Cardiac muscle cell (in vitro differentiated cells and primary cell): ENCODE measurements around the gene S100A6. TPM values are rescaled to one million over a fixed set of nuclear protein-coding genes. Genes with fewer than 3 reads are reported as not detected.

ENCODE experiments used
- DNase-seq, 2 donors: peaks; one replicate each; pipeline versions ENCODE4 v3.0.0 to v3.0.0-alpha.2; 2010 to 2017; ENCODE audit warnings: low read depth in 1 of 2, low spot score in 1 of 2
- H3K27ac ChIP-seq: fragments of 200-600 bp; sonication (generic); 2 replicates; pipeline ENCODE4 v1.5.1; 2016
- H3K27me3 ChIP-seq: fragments of 200-600 bp; sonication (generic); 2 replicates; pipeline ENCODE4 v1.6.0; 2016; ENCODE audit warnings: control low read depth
- H3K36me3 ChIP-seq: fragments of 200-600 bp; sonication (generic); 2 replicates; pipeline ENCODE4 v1.5.1; 2016; ENCODE audit warnings: control low read depth
- H3K4me1 ChIP-seq: fragments of 200-600 bp; sonication (generic); 2 replicates; pipeline ENCODE4 v1.8.1; 2017; ENCODE audit warnings: low read depth, mild to moderate bottlenecking, mixed run types
- H3K4me3 ChIP-seq: fragments of 200-600 bp; sonication (generic); 2 replicates; pipeline ENCODE4 v1.5.1; 2016; ENCODE audit warnings: mild to moderate bottlenecking
- H3K9me3 ChIP-seq: fragments of 200-600 bp; sonication (generic); 2 replicates; pipeline ENCODE4 v1.5.1; 2017; ENCODE audit warnings: low read depth, mild to moderate bottlenecking, control low read depth
- polyA plus RNA-seq: library from polyadenylated mRNA; unstranded; fragments of >200 nt; fragmentation: Nextera tagmentation; extraction: Ambion mirVana; gene quantifications from 2 replicates; pipeline ENCODE4 v1.2.1, GENCODE V29; 2016
- total RNA-seq: library from RNA; depleted of rRNA; stranded (reverse); fragments of >200 nt; gene quantifications from 2 replicates; pipeline ENCODE4 v1.2.3, GENCODE V29; 2016
- TF ChIP-seq, protein P1 (sequence below): IDR thresholded peaks from 2 replicates; pipeline ENCODE4 v1.5.1; 2012; ENCODE audit warnings: low read depth, mild to moderate bottlenecking, low read length

The S100A6 gene
- total and polyA plus RNA-seq, 2 experiments from 2014 or later, result 23.1 to 40.7 TPM

DNA sequence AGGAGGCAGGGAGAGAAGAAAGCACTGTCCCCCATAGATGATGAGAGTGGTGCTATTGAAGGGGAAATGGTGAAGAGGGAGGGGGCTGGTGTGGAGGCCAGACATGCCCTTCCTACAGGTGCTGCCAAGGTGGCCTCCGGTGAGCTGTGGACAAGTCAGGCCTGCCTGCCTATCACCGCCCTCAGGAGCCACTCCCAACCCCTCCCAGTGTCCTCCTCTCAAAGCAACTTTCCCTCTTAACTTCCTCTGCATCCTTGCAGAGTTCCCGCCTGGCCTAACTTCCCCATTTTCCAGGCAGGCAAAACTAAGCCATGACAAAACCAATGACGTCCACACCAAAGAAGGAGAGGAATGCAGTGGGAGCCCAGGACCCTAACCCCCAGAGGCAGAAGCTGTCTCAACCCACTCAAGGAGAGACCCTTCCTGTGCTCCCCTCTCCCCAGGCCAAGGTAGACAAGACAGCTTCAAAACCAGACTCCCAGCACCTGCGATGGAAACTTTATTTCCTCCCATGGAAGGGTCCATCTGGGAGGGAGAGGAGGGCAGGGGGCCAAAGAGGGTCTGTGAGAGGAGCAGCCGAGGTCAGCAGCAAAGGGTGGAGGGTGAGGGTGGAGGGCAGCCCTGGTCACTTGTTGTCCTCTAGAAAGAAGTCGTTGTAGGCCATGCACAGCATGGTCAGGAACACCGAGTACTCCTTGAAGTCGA lies 1.0 kb upstream of the S100A6 start:
- H3K36me3 ChIP-seq, result no peaks in the 10 kb centered on the region
- no peaks in the 10 kb centered on the region for H3K9me3 ChIP-seq
- TF ChIP-seq, protein P1, sequence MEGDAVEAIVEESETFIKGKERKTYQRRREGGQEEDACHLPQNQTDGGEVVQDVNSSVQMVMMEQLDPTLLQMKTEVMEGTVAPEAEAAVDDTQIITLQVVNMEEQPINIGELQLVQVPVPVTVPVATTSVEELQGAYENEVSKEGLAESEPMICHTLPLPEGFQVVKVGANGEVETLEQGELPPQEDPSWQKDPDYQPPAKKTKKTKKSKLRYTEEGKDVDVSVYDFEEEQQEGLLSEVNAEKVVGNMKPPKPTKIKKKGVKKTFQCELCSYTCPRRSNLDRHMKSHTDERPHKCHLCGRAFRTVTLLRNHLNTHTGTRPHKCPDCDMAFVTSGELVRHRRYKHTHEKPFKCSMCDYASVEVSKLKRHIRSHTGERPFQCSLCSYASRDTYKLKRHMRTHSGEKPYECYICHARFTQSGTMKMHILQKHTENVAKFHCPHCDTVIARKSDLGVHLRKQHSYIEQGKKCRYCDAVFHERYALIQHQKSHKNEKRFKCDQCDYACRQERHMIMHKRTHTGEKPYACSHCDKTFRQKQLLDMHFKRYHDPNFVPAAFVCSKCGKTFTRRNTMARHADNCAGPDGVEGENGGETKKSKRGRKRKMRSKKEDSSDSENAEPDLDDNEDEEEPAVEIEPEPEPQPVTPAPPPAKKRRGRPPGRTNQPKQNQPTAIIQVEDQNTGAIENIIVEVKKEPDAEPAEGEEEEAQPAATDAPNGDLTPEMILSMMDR, result no peak
- H3K27ac ChIP-seq, result no peak overlapping the region
- no peak for DNase-seq
- peaks cover 11% of the 10 kb centered on the region for H3K4me1 ChIP-seq
- no peaks in the 10 kb centered on the region for H3K27me3 ChIP-seq
- no peak overlapping the region for H3K4me3 ChIP-seq

DNA sequence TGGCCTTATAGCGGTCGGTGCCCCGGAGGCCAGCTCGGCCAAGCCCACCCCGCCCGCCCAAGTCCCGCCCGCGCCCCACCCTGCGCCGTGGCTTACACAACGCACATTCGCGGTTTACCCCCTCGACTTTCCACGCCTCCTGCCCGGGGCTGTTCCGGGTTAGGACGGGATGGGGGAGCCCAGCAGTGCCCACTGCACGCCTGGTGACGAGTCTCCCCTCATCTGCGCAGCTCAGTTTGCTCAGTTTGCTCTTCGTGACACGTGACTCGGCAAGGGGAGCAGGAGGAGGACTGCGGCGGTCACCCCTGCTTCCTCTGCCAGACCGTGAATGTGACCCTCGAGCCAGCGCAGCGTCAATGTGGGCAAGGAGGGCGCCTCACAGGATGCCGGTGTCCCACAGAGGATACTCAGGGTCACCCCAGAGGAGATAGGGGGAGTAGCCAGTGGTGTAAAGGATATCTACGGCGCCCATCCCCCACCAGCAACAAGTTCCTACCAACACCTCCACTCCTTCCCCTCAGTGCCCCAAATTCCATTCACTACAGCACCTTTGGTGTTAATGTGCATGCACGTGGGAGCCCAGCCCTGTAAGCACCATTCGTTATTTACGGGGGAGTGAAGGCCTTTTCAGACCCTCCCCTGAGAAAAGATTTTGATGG lies 350 bp upstream of the S100A6 start:
- Histone ChIP-seq H3K27ac (no peak overlapping the region), H3K4me3 (peak overlapping the region; percentile 17), H3K9me3 (no peaks in the 10 kb centered on the region), H3K4me1 (peaks cover 11% of the 10 kb centered on the region), H3K36me3 (no peaks in the 10 kb centered on the region), H3K27me3 (no peaks in the 10 kb centered on the region)
- TF ChIP-seq, protein P1, result no peak
- peak; percentile 32 to 90 for DNase-seq

DNA sequence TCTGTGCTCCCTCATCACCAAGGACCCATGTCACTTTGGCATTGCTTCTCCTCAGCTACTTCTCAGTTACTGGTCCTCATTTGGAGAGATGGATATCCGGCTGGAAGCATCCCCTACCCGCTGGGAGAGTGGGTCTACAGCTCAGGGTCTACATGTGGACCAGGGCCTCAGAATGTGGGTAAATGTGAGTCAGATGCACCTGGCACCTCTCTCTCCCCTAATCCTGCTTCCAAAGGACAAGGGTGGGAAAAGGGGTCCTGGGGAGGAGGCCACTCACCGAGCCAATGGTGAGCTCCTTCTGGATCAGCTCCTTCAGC lies 908 bp downstream of the S100A6 start:
- Histone ChIP-seq H3K9me3 (no peaks in the 10 kb centered on the region), H3K4me3 (no peak overlapping the region), H3K27ac (no peak overlapping the region), H3K27me3 (no peaks in the 10 kb centered on the region), H3K36me3 (no peaks in the 10 kb centered on the region), H3K4me1 (peaks cover 11% of the 10 kb centered on the region)
- DNase-seq, result no peak
- TF ChIP-seq, protein P1, result no peak

DNA sequence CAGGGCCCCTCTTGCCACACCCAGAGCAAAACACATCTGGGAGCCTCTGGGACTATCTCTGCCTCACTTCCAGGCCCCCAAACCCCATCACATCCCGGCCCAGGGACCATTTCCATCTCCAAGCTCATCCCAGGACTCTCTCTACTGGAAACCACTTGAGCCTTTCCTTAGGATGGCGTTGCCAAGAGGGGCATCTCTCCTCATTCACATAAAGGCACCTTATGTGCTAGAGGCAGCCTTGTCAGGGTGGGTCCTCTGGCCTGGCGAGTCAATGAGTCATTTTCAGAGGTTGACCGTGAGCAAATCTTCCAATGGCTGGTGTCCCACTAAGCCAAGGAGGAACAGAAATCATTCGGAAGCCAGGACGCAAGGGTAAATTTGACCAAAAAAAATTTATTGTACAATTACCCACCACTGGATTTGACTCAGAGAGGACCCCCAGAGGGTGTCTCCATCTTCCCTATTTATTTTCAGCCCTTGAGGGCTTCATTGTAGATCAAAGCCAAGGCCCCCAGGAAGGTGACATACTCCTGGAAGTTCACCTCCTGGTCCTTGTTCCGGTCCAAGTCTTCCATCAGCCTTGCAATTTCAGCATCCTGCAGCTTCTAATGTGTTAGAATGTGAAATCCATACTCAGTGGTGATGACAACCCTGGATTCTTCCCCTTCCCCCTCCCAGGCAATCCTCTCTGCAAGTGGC lies 1.4 kb downstream of the S100A6 start:
- H3K27me3 ChIP-seq, result no peaks in the 10 kb centered on the region
- DNase-seq, result no peak
- H3K36me3 ChIP-seq, result no peaks in the 10 kb centered on the region
- no peak overlapping the region for H3K4me3 ChIP-seq
- peaks cover 11% of the 10 kb centered on the region for H3K4me1 ChIP-seq
- H3K27ac ChIP-seq, result no peak overlapping the region
- TF ChIP-seq, protein P1, result no peak
- no peaks in the 10 kb centered on the region for H3K9me3 ChIP-seq

DNA sequence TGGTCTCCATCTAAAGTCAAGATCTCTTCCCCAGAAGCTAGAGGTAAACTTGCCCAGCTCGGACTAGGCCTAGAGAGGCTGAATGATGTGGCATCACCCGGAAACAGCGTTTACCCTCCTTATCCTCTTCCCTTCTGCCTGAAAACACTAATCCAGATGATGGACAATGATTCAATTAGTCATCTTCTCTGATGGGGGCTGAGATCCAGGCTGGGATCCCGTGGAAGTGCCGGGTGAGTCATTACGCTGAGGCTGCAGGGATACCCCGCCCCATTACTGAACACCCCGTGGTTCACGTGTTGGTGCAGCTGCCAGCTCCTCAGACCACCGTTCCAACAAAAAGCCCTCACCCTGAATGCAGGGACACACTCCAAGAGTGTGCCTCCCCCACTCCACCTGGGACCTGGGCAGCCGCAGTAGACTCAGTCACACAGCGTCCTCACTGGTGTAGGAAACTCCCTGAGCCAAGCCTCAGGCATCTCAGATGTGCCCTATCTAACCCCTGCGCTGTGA lies 2.0 kb downstream of the S100A6 start:
- TF ChIP-seq, protein P1, result no peak
- peaks cover 11% of the 10 kb centered on the region for H3K4me1 ChIP-seq
- H3K36me3 ChIP-seq, result no peaks in the 10 kb centered on the region
- no peaks in the 10 kb centered on the region for H3K27me3 ChIP-seq
- no peak overlapping the region for H3K27ac ChIP-seq
- H3K9me3 ChIP-seq, result no peaks in the 10 kb centered on the region
- no peak overlapping the region for H3K4me3 ChIP-seq
- DNase-seq, result peak in 1 of 2 donors; percentile 80
